H1 (cell line): Measurements from ENCODE around the gene IL17A. TPM values are rescaled to one million over a fixed set of nuclear protein-coding genes. Genes with fewer than 3 reads are reported as not detected.

Experiments used
- FOSL1 ChIP-seq: IDR thresholded peaks from 2 replicates; pipeline ENCODE4 v1.6.1; 2011; ENCODE audit warnings: mild to moderate bottlenecking, low read depth, low read length, moderate library complexity; ENCODE audit not compliant: insufficient read depth
- PHF8 ChIP-seq: fragments of 200-600 bp; sonication (generic); conservative IDR thresholded peaks from 2 replicates; pipeline ENCODE4 v1.7.1; 2012; ENCODE audit warnings: low read depth, mild to moderate bottlenecking, inconsistent platforms, low read length, moderate library complexity
- SUZ12 ChIP-seq: fragments of 200-600 bp; sonication (generic); IDR thresholded peaks from 2 replicates; pipeline ENCODE4 v1.6.1; 2012; ENCODE audit warnings: mild to moderate bottlenecking, inconsistent platforms, low read length, moderate library complexity, mixed read lengths
- TCF12 ChIP-seq: IDR thresholded peaks from 2 replicates; pipeline ENCODE4 v1.6.1; 2011; ENCODE audit warnings: low read depth, mild to moderate bottlenecking, low read length
- polyA plus RNA-seq, 7 experiments: library from polyadenylated mRNA; depleted of rRNA in 3 of 7; stranded (reverse) in 5 of 7; unstranded in 2 of 7; fragments of >200 nt in 5 of 7; fragments of 200-250 nt in 2 of 7; gene quantifications; 1 replicate in 5 of 7; 2 replicates in 1 of 7; 4 replicates in 1 of 7; pipeline versions ENCODE4 v1.2.1 to v1.2.3, GENCODE V29; 2011 to 2013; ENCODE audit warnings: missing spikeins in 2 of 7, mixed read lengths in 2 of 7
- total RNA-seq: library from RNA; stranded (reverse); fragmentation: NEBNext Ultra II Directional; extraction: Animal tissue kit (Norgen Biotek cat#: 25700); gene quantifications from 2 replicates; pipeline ENCODE4 v1.2.1, GENCODE V29; 2021

IL17A gene
- total and polyA plus RNA-seq, 2 of the 8 experiments (the other 6 are each of a cell fraction or from before 2014, with no cell fraction given): not detected

DNA sequence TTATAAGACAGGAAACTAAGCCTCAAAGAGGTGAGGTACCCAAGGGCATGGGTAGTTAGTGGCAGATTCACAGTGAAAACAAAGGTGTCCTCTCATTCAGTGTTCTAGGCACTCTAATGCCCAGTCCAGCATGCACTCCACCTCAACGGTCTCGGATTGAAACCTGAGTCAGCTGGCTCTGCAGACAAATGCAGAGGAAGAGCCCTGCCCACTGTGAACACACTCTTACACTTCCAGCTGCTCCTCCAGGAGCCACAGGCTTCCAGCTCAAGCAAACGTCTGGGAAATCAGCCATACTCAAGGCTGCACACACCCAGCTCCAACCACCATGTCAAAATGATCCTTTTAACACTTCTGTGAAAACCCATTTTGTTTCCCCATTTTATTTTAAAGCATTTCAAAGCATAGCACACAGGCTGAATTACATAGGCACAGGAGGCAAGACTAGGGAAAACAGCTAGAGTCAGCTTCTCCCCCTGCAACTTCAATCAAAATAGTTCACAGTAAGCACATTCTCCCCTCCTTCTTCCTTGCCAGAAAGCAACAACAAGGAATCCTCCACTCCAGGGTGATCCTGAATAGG lies 3.0 kb upstream of the IL17A start (continued):
- TF ChIP-seq FOSL1: no peak
- TF ChIP-seq PHF8: no peak
- TF ChIP-seq TCF12: no peak
- TF ChIP-seq SUZ12: no peak
